Activated CD4-positive, CD25-positive, alpha-beta regulatory T cell treated with anti-CD3 and anti-CD28 coated beads, Interleukin-2, amount 50 U/mL, for 16 hours (primary cell): ENCODE data around the gene PROCA1.
"Not testable (repeated sequence)": the region's sequence is repeated elsewhere in the genome, so short reads cannot be mapped to it uniquely, and the experiment has no call there.

Source experiments
- DNase-seq: peaks from one replicate; pipeline ENCODE4 v3.0.0-alpha.2; 2020; ENCODE audit warnings: low read depth, low spot score

Gene PROCA1

GRCh38 chr17:28669918-28670317, 41.8 kb downstream of the PROCA1 start:
- no peak for DNase-seq

- no peak for DNase-seq
Measured at GRCh38 chr17:28667870-28668269, 43.8 kb downstream of the PROCA1 start.

- DNase-seq, result no peak
Measured at GRCh38 chr17:28665994-28666393, 45.7 kb downstream of the PROCA1 start.

DNA sequence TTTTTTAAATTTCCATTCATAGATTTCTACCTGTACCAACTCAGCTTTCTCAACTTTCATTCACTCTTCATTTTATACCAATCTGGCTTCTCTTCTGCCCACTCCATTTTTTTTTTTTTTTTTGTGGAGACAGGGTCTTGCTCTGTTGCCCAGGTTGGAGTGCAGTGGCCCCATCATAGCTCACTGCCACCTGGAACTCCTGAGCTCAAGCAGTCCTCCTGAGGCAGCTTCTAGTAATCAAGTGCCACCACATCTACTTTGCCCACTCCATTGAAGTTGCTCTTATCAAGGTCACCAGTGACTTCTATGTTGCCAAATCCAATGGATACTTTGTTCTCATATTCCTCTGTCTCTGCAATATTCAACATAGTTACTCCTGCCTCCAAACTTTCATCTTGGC, 48.0 kb downstream of the PROCA1 start:
- DNase-seq, result no peak

DNA sequence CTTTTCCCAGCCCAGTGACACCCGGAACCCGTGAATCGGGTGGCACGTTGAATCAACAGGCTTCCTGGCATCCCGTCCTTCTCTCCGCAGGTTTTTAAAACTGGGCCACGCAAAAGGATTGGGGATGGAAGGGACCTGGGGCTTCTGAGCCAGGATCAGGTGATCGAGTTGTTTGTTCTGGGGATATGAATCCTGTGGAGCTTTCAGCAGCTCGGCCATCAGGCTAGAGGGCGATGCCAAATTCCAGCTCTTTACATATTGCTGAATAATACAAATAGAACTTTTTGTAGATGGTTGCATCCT, 49.2 kb downstream of the PROCA1 start:
- DNase-seq, result no peak

GRCh38 chr17:28661635-28662526, 49.8 kb downstream of the PROCA1 start, which contains the start of the genes SDF2 and SUPT6H:
Gene SDF2 (minus strand): TSS chr17:28661906. CDS start chr17:28661876, 30 bp downstream.
Gene SUPT6H (plus strand): TSS chr17:28662205. CDS start chr17:28673402, 11,197 bp downstream.
- DNase-seq, result peak; percentile 89

GRCh38 chr17:28659497-28659881, 52.2 kb downstream of the PROCA1 start:
- DNase-seq, result not testable (repeated sequence)

DNA sequence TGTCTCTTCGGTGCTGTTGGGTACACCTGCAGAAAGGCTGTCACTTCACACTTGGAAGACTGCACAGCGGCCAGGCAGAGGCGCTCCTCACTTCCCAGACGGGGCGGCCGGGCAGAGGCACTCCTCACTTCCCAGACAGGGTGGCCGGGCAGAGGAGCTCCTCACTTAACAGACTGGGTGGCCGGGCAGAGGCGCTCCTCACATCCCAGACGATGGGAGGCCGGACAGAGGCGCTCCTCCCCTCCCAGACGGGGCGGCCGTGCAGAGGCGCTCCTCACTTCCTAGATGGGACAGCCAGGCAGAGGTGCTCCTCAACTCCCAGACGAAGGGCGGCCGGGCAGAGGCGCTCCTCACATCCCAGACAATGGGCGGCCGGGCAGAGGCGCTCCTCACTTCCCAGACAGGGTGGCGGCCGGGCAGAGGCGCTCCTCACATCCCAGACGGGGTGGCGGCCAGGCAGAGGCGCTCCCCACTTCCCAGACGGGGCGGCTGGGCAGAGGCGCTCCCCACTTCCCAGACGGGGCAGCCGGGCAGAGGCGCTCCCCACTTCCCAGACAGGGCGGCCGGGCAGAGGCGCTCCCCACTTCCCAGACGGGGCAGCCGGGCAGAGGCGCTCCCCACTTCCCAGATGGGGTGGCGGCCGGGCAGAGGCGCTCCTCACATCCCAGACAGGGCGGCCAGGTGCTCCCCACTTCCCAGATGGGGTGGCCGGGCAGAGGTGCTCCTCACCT, 52.8 kb downstream of the PROCA1 start:
- DNase-seq, result not testable (repeated sequence)

DNA sequence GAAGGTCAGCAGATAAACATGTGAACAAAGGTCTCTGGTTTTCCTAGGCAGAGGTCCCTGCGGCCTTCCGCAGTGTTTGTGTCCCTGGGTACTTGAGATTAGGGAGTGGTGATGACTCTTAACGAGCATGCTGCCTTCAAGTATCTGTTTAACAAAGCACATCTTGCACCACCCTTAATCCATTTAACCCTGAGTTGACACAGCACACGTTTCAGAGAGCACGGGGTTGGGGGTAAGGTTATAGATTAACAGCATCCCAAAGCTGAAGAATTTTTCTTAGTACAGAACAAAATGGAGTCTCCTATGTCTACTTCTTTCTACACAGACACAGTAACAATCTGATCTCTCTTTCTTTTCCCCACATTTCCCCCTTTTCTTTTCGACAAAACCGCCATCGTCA, 53.3 kb downstream of the PROCA1 start:
- DNase-seq, result not testable (repeated sequence)

DNA sequence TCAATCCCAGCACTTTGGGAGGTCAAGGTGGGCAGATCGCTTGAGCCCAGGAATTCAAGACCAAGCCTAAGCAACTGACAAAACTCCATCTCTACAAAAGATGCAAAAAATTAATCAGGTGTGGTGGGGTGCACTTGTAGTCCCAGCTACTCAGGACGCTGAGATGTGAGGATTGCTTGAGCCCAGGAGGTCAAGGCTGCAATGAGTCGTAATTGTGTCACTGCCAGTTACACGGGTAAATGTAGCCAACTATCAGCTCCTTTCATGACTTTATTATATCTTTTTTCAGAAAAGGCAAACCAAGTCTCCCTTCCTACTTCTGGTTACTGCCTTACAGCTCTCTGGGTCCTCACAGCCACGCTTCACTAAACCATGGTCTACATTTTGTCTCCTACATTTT, 53.9 kb downstream of the PROCA1 start:
- no peak for DNase-seq

GRCh38 chr17:28655160-28655559, 56.5 kb downstream of the PROCA1 start:
- no peak for DNase-seq
